Measurements from ENCODE around the gene PERP. TPM values are rescaled to one million over a fixed set of nuclear protein-coding genes. Genes with fewer than 3 reads are reported as not detected.
"Not testable (repeated sequence)": the region's sequence is repeated elsewhere in the genome, so short reads cannot be mapped to it uniquely, and the experiment has no call there.

PERP gene
- total RNA-seq, 1 donor: 0.73 TPM

DNA sequence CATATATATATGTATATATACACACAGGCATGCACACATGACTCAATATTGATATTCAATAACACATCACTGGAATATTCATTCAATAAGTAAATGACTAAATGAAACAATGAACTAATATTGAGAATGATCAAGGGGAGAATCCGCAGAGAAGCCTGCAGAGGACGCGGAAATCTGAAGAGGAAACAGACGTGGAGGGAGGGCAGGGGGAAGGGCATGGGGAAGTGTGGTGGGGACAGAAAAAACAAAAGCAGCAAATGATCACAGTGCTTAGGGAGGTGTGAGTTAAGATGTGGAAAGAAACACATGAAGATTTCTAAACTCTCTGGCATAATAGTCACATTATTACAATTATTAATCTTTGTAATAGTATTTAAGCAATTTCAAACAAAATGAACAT, 14.5 kb downstream of the PERP start:
- no peak overlapping the region for H3K4me3 ChIP-seq (ENCODE audit: low read length)
- H3K27me3 ChIP-seq (ENCODE audit: insufficient read depth, low read length): no peaks in the 10 kb centered on the region
- no peaks in the 10 kb centered on the region for H3K4me1 ChIP-seq (ENCODE audit: insufficient read depth, low read length)
- no peaks in the 10 kb centered on the region for H3K9me3 ChIP-seq (ENCODE audit: low read depth, low read length)

DNA sequence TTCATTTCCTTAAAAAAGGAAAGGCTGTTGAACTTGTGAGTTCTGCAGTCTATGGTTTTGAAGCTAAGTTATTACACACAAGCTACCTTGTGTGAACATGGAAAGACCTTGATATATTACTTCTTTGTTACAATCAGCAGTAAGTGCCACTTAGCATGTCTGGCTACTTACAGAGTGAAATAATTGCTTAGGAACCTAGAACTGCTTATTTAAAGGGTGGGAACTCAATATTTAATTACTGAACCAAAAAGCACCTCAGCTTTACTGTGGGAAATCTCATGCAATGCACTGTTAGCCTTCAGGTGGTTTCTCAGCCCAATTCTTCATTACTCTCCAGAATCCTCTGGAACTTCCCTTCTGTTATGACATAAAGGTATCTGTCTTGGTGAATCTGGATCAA, 17.9 kb downstream of the PERP start:
- Histone ChIP-seq H3K9me3 (ENCODE audit: low read depth, low read length) (no peaks in the 10 kb centered on the region), H3K27me3 (ENCODE audit: insufficient read depth, low read length) (peaks cover 2% of the 10 kb centered on the region), H3K4me3 (ENCODE audit: low read length) (no peak overlapping the region), H3K4me1 (ENCODE audit: insufficient read depth, low read length) (no peaks in the 10 kb centered on the region)

DNA sequence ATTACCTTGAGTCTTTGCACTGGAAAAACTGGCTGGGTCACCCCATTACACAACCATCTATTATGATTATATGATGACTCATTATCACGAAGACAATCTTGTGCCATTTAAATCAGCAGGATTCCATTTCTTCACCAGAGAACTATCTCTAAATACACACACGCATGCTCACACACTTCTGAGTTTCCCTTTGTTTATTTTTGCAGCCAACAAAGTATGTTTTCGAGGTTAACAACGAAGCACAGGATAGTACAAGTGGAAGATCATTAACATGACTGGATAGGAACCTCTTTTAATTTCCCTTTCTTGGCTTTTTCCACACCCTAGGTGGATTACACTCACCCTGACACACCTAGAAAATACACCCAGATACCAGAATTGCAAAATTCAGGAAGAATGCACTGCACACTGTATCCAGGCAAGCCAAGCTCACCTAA, 18.9 kb downstream of the PERP start:
- Histone ChIP-seq H3K4me3 (ENCODE audit: low read length) (no peak overlapping the region), H3K9me3 (ENCODE audit: low read depth, low read length) (no peaks in the 10 kb centered on the region)

DNA sequence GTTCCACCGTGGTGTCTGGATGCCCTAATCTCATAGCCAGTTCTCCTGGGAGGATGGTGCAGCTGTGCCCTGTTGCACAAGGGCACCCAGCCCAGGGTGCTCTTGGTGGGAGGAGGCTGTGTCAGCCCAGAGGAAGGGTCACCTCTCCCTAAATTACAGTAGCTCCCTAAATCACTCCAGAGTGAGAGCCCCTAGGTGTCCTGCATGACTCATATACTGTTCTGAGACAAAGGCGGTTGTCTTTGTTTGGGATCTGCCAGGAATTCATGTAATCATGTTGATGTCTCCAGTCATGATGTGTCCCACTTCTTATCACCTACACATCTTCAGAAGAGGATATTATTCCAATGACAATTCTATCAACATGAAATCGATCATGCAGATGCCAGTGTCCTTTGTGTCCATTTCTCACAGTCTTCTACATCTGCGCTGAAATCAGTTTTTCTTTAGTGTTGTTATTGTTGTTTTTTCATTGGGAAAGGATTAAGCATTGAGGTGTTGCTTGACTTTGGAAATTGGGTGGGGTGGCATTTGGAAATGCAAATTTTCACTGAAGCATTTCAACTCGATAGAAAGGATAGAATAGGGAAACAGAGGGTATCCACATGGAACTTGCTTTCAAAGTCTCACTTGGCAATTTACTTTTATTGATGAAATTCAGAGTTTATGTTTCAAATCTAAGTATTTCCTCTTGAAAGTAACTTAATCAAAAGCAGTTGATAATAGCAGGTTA, 19.5 kb downstream of the PERP start:
- Histone ChIP-seq H3K4me3 (ENCODE audit: low read length) (no peak overlapping the region), H3K4me1 (ENCODE audit: insufficient read depth, low read length) (no peaks in the 10 kb centered on the region), H3K9me3 (ENCODE audit: low read depth, low read length) (no peaks in the 10 kb centered on the region), H3K27me3 (ENCODE audit: insufficient read depth, low read length) (peaks cover 2% of the 10 kb centered on the region)

More for the DNA sequence above, 18.9 kb downstream of the PERP start:
- H3K4me1 ChIP-seq (ENCODE audit: insufficient read depth, low read length): no peaks in the 10 kb centered on the region
- peaks cover 2% of the 10 kb centered on the region for H3K27me3 ChIP-seq (ENCODE audit: insufficient read depth, low read length)

DNA sequence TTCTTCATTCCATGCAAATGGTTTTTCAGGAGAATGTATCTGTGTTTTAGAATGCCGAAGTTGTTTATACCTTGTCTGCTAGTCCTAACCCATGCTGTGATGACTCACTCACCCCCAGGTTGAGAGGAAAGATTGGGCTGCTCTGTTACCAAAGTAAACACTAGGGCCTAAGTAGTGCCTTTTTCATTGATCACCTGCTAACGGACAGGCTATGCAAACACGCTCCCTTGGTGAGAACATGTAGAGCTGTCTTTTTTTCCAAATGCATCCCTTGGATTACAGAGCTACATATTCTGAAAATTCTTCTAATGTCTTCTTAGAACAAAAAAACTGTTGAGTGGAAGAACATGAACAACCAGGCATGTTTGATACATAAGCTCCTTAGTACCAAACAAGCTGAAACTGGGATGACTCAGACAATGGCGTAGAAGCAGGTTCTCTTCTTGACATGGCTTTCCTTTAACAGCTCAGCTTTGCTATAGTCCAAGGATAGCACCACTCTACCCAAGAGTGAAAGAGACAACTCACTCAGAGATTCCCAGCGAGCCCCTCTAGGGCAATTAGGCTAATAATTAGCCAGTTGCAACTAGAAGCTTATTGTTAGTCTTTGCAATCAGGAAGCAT, 20.5 kb downstream of the PERP start:
- no peaks in the 10 kb centered on the region for H3K4me1 ChIP-seq (ENCODE audit: insufficient read depth, low read length)
- H3K4me3 ChIP-seq (ENCODE audit: low read length): no peak overlapping the region
- no peaks in the 10 kb centered on the region for H3K9me3 ChIP-seq (ENCODE audit: low read depth, low read length)
- peaks cover 2% of the 10 kb centered on the region for H3K27me3 ChIP-seq (ENCODE audit: insufficient read depth, low read length)

DNA sequence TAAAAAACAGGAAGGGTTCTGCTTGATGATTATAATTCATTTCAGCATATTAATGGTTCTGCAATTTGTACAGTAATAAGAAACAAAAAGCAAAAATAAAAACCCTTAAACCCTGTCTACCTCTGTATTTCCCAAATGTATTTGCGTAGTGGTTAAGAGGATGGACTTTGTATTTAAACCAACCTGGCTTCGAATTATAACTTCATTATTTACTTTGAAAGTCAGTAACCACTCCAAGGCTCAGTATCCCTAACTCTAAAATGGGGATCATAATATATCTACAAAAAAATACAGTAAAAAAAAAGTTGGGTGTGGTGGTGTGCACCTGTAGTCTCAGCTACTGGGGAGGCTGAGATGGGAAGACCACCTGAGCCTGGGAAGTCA, 21.4 kb downstream of the PERP start:
- Histone ChIP-seq H3K9me3 (ENCODE audit: low read depth, low read length) (no peaks in the 10 kb centered on the region), H3K4me3 (ENCODE audit: low read length) (no peak overlapping the region), H3K4me1 (ENCODE audit: insufficient read depth, low read length) (no peaks in the 10 kb centered on the region), H3K27me3 (ENCODE audit: insufficient read depth, low read length) (peaks cover 3% of the 10 kb centered on the region)

DNA sequence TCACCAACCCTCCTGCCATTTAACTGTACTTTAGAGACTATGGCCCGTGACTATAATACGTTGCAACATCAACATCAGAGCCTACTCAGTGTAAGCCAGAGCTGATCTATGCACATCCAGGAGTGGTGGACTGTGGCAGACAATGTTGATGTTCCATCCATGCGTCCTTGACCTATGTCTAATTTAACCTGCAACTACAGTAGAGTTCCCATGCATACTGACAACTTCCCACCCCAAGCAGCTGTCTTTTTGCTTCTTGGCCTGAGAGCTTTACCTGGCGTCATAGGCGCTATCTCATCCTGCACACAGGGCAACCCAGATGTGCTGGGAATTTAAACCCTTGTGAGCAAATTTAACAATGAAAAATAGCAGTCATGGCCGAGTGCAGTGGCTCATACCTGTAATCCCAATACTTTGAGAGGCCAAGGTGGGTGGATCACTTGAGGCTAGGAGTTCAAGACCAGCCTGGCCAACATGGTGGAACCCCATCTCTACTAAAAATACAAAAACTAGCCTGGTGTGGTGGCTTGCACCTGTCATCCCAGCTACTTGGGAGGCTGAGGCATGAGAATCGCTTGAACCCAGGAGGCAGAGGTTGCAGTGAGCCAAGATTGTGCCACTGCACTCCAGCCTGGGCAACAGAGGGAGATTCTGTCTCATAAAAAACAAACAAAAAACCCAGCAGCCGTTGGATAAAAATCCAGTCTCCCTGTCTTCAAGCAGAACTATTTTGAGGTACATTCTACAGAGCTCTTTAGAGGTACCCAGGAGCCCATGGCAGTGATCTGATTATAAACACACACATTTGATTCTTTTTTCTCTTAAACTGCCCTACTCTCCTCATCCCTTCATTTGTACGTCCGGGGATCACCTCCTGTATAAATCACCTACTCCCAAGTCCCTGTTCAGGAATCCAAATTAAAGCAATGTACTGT, 22.0 kb downstream of the PERP start:
- Histone ChIP-seq H3K4me1 (ENCODE audit: insufficient read depth, low read length) (no peaks in the 10 kb centered on the region), H3K9me3 (ENCODE audit: low read depth, low read length) (no peaks in the 10 kb centered on the region), H3K27me3 (ENCODE audit: insufficient read depth, low read length) (peaks cover 5% of the 10 kb centered on the region), H3K4me3 (ENCODE audit: low read length) (no peak overlapping the region)

DNA sequence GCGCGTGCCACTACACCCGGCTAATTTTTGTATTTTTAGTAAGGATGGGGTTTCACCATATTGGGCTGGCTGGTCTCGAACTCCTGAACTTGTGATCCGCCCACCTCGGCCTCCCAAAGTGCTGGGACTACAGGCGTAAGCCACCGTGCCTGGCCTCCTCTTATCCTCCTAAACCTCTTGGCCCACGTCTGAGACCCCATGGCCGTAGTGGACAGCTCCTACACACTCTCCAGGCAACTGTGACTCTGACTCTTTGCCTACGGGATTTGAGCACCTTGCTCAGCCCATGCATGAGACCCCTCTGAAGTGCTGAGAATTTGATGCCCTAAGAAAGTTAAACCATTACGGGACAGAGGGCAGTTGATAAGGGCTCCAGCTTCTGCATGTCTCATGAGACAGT, 25.0 kb downstream of the PERP start:
- H3K9me3 ChIP-seq (ENCODE audit: low read depth, low read length): no peaks in the 10 kb centered on the region
- H3K27me3 ChIP-seq (ENCODE audit: insufficient read depth, low read length): peaks cover 17% of the 10 kb centered on the region
- no peak overlapping the region for H3K4me3 ChIP-seq (ENCODE audit: low read length)
- no peaks in the 10 kb centered on the region for H3K4me1 ChIP-seq (ENCODE audit: insufficient read depth, low read length)

DNA sequence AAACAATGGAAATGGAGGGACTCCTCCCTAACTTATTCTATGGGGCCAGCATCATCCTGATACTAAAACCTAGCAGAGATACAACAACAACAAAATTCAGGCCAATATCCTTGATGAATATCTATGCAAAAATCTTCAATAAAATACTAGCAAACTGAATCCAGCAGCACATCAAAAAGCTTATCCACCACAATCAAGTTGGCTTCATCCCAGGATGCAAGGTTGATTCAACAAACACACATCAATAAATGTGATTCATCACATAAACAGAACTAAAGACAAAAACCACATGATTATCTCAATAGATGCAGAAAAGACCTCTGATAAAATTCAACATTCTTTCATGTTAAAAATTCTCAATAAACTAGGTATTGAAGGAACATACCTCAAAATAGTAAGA, 27.7 kb downstream of the PERP start:
- not testable (repeated sequence) for H3K4me1 ChIP-seq (ENCODE audit: insufficient read depth, low read length); H3K4me3 ChIP-seq (ENCODE audit: low read length); H3K9me3 ChIP-seq (ENCODE audit: low read depth, low read length)
- peaks cover 21% of the 10 kb centered on the region for H3K27me3 ChIP-seq (ENCODE audit: insufficient read depth, low read length)

DNA sequence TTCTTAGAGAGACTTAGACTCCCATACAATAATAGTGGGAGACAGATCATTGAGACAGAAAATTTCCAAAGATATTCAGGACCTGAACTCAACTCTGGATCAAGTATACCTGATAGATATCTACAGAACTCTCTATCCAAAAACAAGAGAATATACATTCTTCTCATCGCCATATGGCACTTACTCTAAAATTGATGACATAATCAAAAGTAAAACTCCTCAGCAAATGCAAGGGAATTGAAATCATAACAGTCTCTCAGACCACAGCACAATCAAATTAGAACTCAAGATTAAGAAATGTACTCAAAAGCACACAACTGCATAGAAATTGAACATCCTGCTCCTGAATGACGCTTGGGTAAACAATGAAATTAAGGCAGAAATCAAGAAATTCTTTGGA, 28.7 kb downstream of the PERP start:
- Histone ChIP-seq H3K9me3 (ENCODE audit: low read depth, low read length) (no peaks in the 10 kb centered on the region), H3K4me1 (ENCODE audit: insufficient read depth, low read length) (no peaks in the 10 kb centered on the region), H3K27me3 (ENCODE audit: insufficient read depth, low read length) (peaks cover 21% of the 10 kb centered on the region), H3K4me3 (ENCODE audit: low read length) (no peak overlapping the region)

DNA sequence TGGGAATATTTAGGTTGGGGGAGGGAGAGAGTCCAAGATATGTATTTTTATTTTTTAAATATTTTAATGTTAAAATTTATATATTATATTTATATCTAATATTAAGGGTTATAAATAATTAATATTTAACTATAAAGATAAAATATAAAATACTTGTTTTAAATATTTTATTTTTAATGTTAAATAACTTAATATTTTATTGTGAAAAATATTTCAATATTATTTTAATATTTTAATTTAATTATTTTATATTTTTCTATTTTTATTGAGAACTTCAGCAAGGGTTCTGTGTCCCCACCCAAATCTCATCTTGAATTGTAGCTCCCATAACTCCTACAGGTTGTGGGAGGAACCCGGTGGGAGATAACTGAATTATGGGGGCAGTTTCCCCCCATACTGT, 34.0 kb downstream of the PERP start:
- Histone ChIP-seq H3K9me3 (ENCODE audit: low read depth, low read length) (no peaks in the 10 kb centered on the region), H3K4me3 (ENCODE audit: low read length) (no peak overlapping the region), H3K27me3 (ENCODE audit: insufficient read depth, low read length) (peaks cover 12% of the 10 kb centered on the region), H3K4me1 (ENCODE audit: insufficient read depth, low read length) (no peaks in the 10 kb centered on the region)

DNA sequence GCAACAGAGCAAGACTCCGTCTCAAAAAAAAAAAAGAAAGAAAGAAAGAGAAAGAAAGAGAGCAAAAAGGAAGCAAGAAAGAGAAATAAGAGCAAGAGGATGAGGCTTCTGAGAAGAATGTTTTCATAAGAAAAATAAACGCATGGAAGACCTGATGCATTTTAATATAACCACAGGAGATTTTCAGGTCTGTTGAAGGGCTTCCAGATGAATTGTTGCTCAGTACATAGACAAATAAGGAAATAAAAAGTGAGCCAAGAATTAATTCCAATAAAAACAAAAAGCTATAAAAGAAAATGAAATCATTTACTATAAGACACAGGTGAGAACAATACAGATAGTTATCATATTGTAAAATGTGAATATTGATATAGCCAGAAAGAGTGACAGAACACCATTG, 43.5 kb downstream of the PERP start:
- Histone ChIP-seq H3K27me3 (ENCODE audit: insufficient read depth, low read length) (peaks cover 6% of the 10 kb centered on the region), H3K4me3 (ENCODE audit: low read length) (no peak overlapping the region), H3K4me1 (ENCODE audit: insufficient read depth, low read length) (no peaks in the 10 kb centered on the region), H3K9me3 (ENCODE audit: low read depth, low read length) (no peaks in the 10 kb centered on the region)

DNA sequence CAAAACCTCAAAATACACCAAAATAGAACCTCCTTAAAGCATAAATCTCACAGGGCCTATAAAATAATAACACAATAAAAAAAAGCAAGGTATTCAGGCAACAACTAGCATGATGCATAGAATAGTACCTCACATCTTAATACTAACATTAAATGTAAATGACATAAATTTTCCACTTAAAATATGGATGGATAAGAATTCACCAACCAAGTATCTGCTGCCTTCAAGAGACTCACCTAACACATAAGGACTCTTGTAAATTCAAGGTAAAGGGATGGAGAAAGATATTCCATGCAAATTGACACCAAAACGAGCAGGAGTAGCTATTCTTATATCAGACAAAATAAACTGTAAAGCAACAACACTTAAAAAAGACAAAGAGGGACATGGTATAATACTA, 52.2 kb downstream of the PERP start:
- H3K27me3 ChIP-seq (ENCODE audit: insufficient read depth, low read length): peaks cover 11% of the 10 kb centered on the region
- no peaks in the 10 kb centered on the region for H3K9me3 ChIP-seq (ENCODE audit: low read depth, low read length)
- H3K4me1 ChIP-seq (ENCODE audit: insufficient read depth, low read length): no peaks in the 10 kb centered on the region
- H3K4me3 ChIP-seq (ENCODE audit: low read length): no peak overlapping the region

DNA sequence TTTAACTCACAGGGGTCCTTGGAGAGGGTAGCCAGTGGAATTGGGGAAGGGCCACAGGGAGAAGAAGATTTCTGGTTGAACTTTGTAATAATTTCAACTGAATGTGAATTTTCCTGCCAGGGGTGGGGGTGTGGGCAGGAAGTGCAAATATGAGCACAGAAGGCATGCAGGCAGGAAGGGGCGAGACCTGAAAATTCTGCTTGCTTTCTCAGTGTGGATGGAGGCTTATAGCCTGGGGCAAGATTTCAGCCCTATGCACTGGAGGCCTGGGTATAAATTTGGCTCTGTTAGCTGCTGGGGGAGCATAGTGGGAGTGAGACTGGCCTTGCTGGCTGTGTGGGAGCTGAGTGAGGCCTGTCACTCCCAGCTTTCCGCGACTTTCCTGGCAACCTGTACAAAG, 54.4 kb downstream of the PERP start:
- no peak overlapping the region for H3K4me3 ChIP-seq (ENCODE audit: low read length)
- H3K27me3 ChIP-seq (ENCODE audit: insufficient read depth, low read length): peaks cover 5% of the 10 kb centered on the region
- no peaks in the 10 kb centered on the region for H3K9me3 ChIP-seq (ENCODE audit: low read depth, low read length)
- no peaks in the 10 kb centered on the region for H3K4me1 ChIP-seq (ENCODE audit: insufficient read depth, low read length)

DNA sequence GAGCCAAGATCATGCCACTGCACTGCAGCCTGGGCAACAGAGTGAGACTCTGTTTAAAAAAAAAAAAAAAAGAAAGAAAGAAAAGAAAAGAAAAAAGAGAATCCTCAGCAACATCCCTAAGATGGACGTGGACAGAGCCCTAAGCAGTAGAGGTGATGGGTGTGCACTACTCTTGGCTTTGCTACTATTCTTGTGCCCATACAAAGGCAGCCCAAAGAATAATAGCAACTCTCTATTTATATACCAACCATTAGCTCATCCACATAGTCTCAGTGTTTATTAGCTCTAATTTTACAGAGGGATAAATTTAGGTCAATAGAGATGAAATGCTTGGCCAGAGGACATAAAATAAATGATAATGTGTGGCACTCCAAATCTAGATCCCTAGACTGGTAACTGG, 62.2 kb downstream of the PERP start:
- H3K9me3 ChIP-seq (ENCODE audit: low read depth, low read length): no peaks in the 10 kb centered on the region
- no peaks in the 10 kb centered on the region for H3K4me1 ChIP-seq (ENCODE audit: insufficient read depth, low read length)
- no peak overlapping the region for H3K4me3 ChIP-seq (ENCODE audit: low read length)
- peaks cover 9% of the 10 kb centered on the region for H3K27me3 ChIP-seq (ENCODE audit: insufficient read depth, low read length)
